Calu3 (cell line): ENCODE data around the gene PPIE. TPM values are rescaled to one million over a fixed set of nuclear protein-coding genes. Genes with fewer than 3 reads are reported as not detected.

Experiments used
- BruUV-seq: library from RNA; stranded (reverse); fragments of 400-500 nt; replicated peaks from 2 replicates; lab custom pipeline; 2021; lab: Mats Ljungman, UMichigan
- CTCF ChIA-PET: fragments of 300-600 bp; sonication (Branson Sonifier 250); formaldehyde crosslinking; loops from one replicate; lab custom pipeline; 2022; ENCODE audit warnings: antibody characterized with exemption; lab: Charles Lee
- DNase-seq: peaks from one replicate; pipeline ENCODE4 v3.0.0; 2022
- H3K27ac Mint-ChIP-seq: one replicate; pipeline ENCODE4 v1.8.0; 2022; ENCODE audit warnings: mixed read lengths; ENCODE audit not compliant: unreplicated experiment
- H3K27me3 Mint-ChIP-seq: one replicate; pipeline ENCODE4 v1.8.0; 2022; ENCODE audit warnings: mixed read lengths; ENCODE audit not compliant: unreplicated experiment
- H3K36me3 Mint-ChIP-seq: one replicate; pipeline ENCODE4 v1.8.0; 2022; ENCODE audit warnings: mild to moderate bottlenecking, moderate library complexity, mixed read lengths; ENCODE audit not compliant: insufficient read depth, unreplicated experiment
- H3K4me1 Mint-ChIP-seq: one replicate; pipeline ENCODE4 v1.8.0; 2022; ENCODE audit warnings: mild to moderate bottlenecking, low read depth, mixed read lengths; ENCODE audit not compliant: unreplicated experiment
- H3K4me3 Mint-ChIP-seq: one replicate; pipeline ENCODE4 v1.8.0; 2022; ENCODE audit warnings: mild to moderate bottlenecking, low read depth, moderate library complexity, mixed read lengths; ENCODE audit not compliant: unreplicated experiment
- H3K9me3 Mint-ChIP-seq: one replicate; pipeline ENCODE4 v1.8.0; 2022; ENCODE audit warnings: low read depth, mixed read lengths; ENCODE audit not compliant: unreplicated experiment
- CTCF ChIP-seq: fragments of 200-600 bp; IDR thresholded peaks from one replicate; pipeline ENCODE4 v1.8.0; 2022; ENCODE audit warnings: antibody characterized with exemption; ENCODE audit not compliant: unreplicated experiment
- intact Hi-C: fragments of 100-400 bp; cut with micrococcal nuclease; formaldehyde crosslinking; loops from one replicate; pipeline ENCODE4 v1.10.0; 2022; ENCODE audit not compliant: unreplicated experiment
- total RNA-seq: library from RNA; stranded (reverse); gene quantifications from 2 replicates; pipeline ENCODE4 v1.2.3, GENCODE V29; 2022

The PPIE gene
- total RNA-seq, 1 experiment from 2014 or later = 38.2 TPM

- DNase-seq = no peak
- H3K4me3 Mint-ChIP-seq = no peak overlapping the region
- H3K36me3 Mint-ChIP-seq = no peaks in the 10 kb centered on the region
- no TSS peak for BruUV-seq
- CTCF ChIA-PET = no interaction called here
- no peak for TF ChIP-seq CTCF
- peaks cover 77% of the 10 kb centered on the region for H3K27me3 Mint-ChIP-seq
- H3K4me1 Mint-ChIP-seq = no peaks in the 10 kb centered on the region
- no peaks in the 10 kb centered on the region for H3K9me3 Mint-ChIP-seq
- no peak overlapping the region for H3K27ac Mint-ChIP-seq
- intact Hi-C loops = no loop called here
These were observed 11.3 kb upstream of the PPIE start for GRCh38 chr1:39727221-39727931.

GRCh38 chr1:39727932-39728317, 10.8 kb upstream of the PPIE start:
- Mint-ChIP-seq H3K27ac (no peak overlapping the region), H3K4me3 (no peak overlapping the region), H3K9me3 (no peaks in the 10 kb centered on the region), H3K27me3 (peaks cover 79% of the 10 kb centered on the region), H3K36me3 (no peaks in the 10 kb centered on the region), H3K4me1 (no peaks in the 10 kb centered on the region)
- CTCF ChIA-PET = no interaction called here
- TF ChIP-seq CTCF = no peak
- no TSS peak for BruUV-seq
- DNase-seq = no peak
- intact Hi-C loops = no loop called here

GRCh38 chr1:39729030-39729429, 9.7 kb upstream of the PPIE start:
- CTCF ChIA-PET = interaction anchor here (0.8 kb wide), 1 partner anchor 10 kb away, joined by 4 read pairs; the partner anchor contains the start of gene PPIE
- Mint-ChIP-seq H3K9me3 (no peaks in the 10 kb centered on the region), H3K27me3 (peaks cover 89% of the 10 kb centered on the region), H3K4me1 (no peaks in the 10 kb centered on the region), H3K27ac (no peak overlapping the region), H3K4me3 (no peak overlapping the region), H3K36me3 (no peaks in the 10 kb centered on the region)
- no peak for TF ChIP-seq CTCF
- intact Hi-C loops = no loop called here
- no TSS peak for BruUV-seq
- DNase-seq = no peak

GRCh38 chr1:39729842-39730241, 8.8 kb upstream of the PPIE start:
- H3K36me3 Mint-ChIP-seq = no peaks in the 10 kb centered on the region

More at GRCh38 chr1:39729842-39730241, 8.8 kb upstream of the PPIE start:
- Mint-ChIP-seq H3K27ac (no peak overlapping the region), H3K4me3 (no peak overlapping the region), H3K9me3 (no peaks in the 10 kb centered on the region), H3K4me1 (no peaks in the 10 kb centered on the region), H3K27me3 (peaks cover 89% of the 10 kb centered on the region)
- DNase-seq = no peak
- TF ChIP-seq CTCF = no peak
- intact Hi-C loops = no loop called here
- no TSS peak for BruUV-seq
- CTCF ChIA-PET = interaction anchor here (0.8 kb wide), 1 partner anchor 9 kb away, joined by 4 read pairs; the partner anchor contains the start of gene PPIE
